Measurements from ENCODE around the gene ACD.

DNA sequence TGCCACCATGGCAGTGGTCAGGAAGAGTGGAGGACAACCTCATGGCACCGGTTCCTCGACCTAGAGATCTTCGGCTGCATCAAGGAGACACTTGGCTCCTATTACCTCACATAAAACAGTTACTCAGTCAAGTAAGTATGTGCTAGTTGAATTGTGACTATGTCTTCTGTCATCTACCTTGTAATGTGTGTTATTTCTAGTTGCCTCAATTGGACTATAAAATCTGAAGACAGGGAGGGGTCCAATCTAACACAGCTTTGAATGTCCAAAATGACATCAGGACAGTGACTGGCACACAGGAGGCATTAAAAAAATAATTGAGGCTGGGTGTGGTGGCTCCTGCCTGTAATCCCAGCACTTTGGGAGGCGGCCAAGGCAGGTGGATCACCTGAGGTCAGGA lies 23.7 kb upstream of the ACD start:
- TF ChIP-seq, protein P1, sequence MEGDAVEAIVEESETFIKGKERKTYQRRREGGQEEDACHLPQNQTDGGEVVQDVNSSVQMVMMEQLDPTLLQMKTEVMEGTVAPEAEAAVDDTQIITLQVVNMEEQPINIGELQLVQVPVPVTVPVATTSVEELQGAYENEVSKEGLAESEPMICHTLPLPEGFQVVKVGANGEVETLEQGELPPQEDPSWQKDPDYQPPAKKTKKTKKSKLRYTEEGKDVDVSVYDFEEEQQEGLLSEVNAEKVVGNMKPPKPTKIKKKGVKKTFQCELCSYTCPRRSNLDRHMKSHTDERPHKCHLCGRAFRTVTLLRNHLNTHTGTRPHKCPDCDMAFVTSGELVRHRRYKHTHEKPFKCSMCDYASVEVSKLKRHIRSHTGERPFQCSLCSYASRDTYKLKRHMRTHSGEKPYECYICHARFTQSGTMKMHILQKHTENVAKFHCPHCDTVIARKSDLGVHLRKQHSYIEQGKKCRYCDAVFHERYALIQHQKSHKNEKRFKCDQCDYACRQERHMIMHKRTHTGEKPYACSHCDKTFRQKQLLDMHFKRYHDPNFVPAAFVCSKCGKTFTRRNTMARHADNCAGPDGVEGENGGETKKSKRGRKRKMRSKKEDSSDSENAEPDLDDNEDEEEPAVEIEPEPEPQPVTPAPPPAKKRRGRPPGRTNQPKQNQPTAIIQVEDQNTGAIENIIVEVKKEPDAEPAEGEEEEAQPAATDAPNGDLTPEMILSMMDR (IDR thresholded peaks at IDR 0.05) = no peak
- TF ChIP-seq POLR2A (IDR thresholded peaks at IDR 0.05) = no peak
- no peak for TF ChIP-seq POLR2AphosphoS5 (IDR thresholded peaks at IDR 0.05; ENCODE audit: insufficient read depth in 1 of 2, low read depth in 1 of 2)
